DMS 273 (cell line): ENCODE measurements around the gene ERC2.

Experiments used
- DNase-seq: peaks from one replicate; lab custom pipeline; 2025; ENCODE audit not compliant: unreplicated experiment; lab: John Stamatoyannopoulos, UW

Gene ERC2

GRCh38 chr3:55692957-55693558, 775.2 kb downstream of the ERC2 start:
- DNase-seq, result peak; percentile 14

GRCh38 chr3:55692295-55692956, 775.8 kb downstream of the ERC2 start:
- no peak for DNase-seq

DNA sequence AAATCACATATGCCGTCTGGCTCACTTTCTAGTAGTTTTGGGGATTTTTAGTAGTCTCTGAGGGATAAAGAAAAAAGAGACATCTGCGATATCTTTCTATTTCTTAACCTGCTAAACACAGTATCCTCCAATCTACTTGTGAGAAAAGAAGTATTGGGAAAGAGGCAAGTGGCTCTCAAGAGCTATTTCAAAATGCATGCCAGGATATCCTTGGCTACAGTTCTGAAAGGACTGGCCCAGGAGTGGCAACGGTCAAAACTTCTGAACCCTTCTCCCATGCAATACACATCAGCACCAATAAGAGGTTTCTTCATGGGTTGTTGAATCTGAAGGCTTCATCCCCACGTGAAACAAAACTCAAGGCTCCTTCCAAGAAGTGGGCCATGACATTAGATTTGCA, 777.1 kb downstream of the ERC2 start:
- DNase-seq, result no peak

- DNase-seq, result no peak
These were observed 777.5 kb downstream of the ERC2 start for GRCh38 chr3:55690726-55691125.

- DNase-seq, result no peak
These were observed 778.1 kb downstream of the ERC2 start for GRCh38 chr3:55690177-55690576.

DNA sequence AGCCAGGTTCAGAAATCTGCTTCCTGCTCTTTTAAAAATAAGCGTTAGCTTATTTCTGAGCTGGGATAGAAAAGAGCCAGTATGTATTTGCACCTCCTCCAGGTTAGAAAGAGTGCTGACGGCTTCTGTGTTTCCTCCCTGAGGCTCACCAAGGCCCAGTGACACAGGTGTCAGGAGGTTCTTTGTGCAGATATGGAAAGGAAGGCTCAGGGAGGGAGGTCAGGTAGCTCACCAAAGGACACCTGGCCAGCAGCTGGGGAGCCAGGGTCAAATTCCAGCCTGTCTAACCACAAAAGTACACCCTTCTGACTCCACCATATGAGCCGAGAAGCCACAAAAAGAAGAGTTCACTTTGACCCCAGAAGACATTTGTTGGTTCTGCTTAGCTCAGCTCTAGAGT, 780.1 kb downstream of the ERC2 start:
- no peak for DNase-seq

DNA sequence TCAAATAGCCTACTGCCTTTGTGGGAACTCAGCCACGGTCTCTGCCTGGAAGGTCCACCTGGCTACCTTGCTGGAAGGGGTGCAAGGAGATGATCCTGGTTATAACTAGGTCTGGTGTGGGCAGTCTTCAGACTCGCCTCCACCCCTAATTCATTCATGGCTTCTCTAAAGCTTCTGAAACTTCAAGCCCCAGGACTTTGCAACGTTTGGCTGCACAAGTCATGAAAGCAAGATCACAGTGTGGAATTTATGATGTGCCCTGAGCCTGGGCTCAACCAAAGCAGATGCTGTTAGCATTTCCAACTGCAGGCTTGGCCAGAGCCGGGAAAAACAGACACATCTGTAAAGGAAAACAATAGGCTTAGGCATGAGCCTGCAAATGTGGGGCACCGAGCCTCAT, 780.7 kb downstream of the ERC2 start:
- DNase-seq, result no peak

GRCh38 chr3:55686426-55687254, 781.6 kb downstream of the ERC2 start:
- no peak for DNase-seq

DNA sequence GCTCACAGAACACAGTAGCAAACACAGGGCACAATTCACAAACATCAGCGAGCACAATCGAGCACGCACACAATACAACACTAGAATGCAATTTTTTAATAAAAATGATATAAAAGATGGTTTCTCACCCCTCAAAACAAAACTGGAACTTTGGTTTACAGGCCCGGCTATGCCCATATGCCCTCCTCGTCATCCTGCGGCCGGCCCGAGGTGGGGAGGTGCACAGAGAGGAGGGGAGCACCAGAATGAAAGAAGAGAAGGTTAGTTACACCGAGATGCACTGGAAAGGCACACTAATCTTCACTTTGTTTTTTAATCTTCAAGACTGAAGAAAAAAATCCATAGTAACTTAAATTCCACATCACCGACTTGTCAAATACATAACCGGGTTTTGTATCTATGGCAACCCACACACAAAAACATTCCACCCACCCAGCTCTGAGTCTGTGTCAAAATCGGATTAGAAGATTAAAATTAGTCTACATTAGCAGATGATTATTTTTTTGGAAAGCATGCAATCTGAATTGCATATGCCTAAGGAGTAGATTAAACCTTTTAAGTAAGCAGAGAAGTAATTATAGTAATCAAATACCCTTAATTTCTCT, 784.5 kb downstream of the ERC2 start:
- no peak for DNase-seq

- DNase-seq, result no peak
These were observed 785.8 kb downstream of the ERC2 start for GRCh38 chr3:55682461-55682860.

DNA sequence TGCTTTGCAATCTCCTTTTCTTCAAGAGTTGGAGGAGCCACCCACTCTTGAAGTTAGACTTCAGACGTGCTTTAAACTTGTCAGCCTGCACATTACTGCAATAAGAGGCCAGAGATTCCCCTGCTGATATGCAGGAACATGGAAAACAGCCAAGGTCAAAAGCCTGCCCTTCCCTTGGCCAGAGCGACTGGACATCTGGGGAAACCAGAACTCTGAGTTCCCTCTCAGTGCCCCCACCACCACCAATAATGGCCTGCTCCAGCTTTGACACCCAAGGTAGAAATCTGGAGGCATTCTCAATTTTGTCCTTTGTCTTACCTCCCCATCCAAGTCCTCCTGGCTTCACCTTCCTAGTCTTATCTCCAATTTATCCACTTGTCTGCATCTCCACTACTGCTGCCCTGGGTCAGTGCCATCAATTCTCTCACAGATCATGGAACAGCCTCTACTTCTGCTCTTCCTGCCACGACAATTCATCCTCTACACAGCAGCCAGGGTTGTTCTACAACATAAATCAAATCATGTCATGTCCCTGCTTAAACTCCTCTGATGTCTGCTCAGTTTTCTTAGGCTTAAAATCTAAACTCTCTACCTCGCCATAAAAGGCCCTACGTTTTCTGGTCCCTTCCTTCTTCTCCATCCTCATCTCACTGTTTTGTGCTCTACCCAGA, 789.6 kb downstream of the ERC2 start:
- DNase-seq, result no peak

- DNase-seq, result no peak
These were observed 791.6 kb downstream of the ERC2 start for GRCh38 chr3:55676643-55677042.

DNA sequence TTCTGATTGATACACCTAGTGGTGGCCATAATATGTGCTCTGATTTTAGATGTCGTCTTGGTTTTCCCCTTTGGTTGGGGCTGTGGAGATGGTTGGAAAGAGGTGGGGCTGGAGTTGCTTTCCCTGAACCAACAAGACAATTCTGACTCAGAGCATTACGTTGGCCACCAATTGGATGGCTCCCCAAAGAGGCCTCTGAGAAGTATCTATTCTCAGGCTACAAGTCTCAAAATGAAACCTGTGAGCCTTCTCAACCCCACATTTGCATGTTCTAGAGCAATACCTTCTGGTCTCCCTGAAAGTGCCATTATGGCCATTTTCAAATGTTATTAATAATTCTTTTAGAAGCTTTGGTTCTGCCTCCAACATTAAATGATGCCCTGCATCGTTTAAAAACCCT, 792.8 kb downstream of the ERC2 start:
- DNase-seq, result no peak

- no peak for DNase-seq
These were observed 794.5 kb downstream of the ERC2 start for GRCh38 chr3:55673764-55674163.

GRCh38 chr3:55669133-55669532, 799.1 kb downstream of the ERC2 start:
- no peak for DNase-seq

GRCh38 chr3:55668359-55668758, 799.9 kb downstream of the ERC2 start:
- DNase-seq, result no peak

DNA sequence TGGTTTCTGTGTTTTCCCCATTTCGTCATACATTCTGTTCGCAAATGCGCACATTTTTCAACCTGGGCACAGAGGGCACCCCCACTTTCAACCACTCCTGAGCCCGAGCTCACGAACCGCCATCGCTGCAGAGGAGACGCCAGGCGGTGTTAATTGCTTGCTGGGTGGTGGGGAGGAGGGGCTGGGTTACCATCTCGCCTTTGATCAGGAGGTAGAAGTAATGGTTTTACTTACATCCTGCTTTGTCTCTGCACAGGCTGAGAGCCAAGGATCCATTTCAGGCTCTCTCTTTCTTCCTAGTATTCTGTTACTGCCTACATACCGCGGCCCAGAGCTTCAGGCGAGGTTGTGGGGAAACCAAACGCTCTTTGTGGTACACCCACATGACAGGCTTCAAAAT, 803.9 kb downstream of the ERC2 start:
- no peak for DNase-seq

DNA sequence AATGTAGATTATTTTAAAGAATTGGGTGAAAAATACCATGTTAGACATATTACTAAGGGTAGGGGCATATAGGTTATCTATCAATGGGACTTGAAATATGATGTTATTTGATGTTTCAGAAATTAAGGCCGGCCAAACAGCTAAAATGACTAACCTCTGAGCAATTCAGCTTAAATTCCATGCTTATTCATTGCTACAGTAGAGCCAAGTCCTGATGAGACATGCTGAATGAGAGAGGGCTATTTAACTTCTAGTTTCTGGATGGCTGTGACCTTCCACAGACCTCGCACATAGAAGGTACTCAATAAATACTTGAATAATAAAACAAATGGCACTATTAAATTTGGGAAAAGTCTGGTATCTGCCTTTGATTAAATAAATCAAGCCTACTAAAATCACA, 805.6 kb downstream of the ERC2 start:
- DNase-seq, result no peak

GRCh38 chr3:55661571-55661970, 806.7 kb downstream of the ERC2 start:
- DNase-seq, result no peak

GRCh38 chr3:55661141-55661540, 807.1 kb downstream of the ERC2 start:
- no peak for DNase-seq

DNA sequence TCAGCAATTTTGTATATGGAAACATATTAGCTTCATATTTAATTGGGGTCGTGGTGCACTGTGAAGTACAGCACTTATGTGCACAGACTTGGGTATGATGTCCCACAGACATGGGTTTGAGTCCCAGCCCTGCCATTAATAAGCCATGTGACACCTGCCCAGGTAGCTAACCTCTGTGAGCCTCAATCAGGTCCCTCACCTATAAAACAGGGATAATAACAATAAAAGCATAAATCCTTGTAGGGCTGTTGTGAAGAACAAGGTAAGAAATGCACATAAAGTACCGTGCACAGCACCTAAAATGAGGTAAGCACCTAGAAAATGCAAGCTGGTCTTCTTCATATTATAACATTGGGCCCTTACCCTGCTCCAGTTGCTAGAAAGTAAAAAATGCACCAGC, 807.6 kb downstream of the ERC2 start:
- no peak for DNase-seq
